K562 (cell line): ENCODE measurements around the gene COL4A2.

Experiments
- CHD4 ChIP-seq: fragments of 200-600 bp; sonication (generic); IDR thresholded peaks from 3 replicates; pipeline ENCODE4 v1.6.1; 2012; ENCODE audit warnings: low read depth, mild to moderate bottlenecking, mixed read lengths, low read length, inconsistent platforms; ENCODE audit not compliant: insufficient read depth, insufficient replicate concordance, poor library complexity, severe bottlenecking
- POLR2A ChIP-seq: fragments of 450-650 bp; conservative IDR thresholded peaks from 2 replicates; pipeline ENCODE4 v1.6.1; 2016
- SMC3 ChIP-seq: conservative IDR thresholded peaks from 2 replicates; pipeline ENCODE4 v1.6.1; 2011; ENCODE audit warnings: low read depth, low read length, improper control_type of control experiment; ENCODE audit not compliant: insufficient read depth
- SRSF7 ChIP-seq: fragments of 200-400 bp; formaldehyde crosslinking; optimal IDR thresholded peaks from 2 replicates; pipeline ENCODE3; 2017; ENCODE audit warnings: mild to moderate bottlenecking, low read depth, low read length
- ZNF232 ChIP-seq: sonication (generic); formaldehyde crosslinking; IDR thresholded peaks from 2 replicates; pipeline ENCODE4 v1.8.0; 2022; ENCODE audit warnings: mild to moderate bottlenecking, missing genetic modification reagents
- ZNF253 ChIP-seq: fragments of 250-450 bp; sonication (Bioruptor Pico); conservative IDR thresholded peaks from 2 replicates; pipeline ENCODE4 v1.6.1; 2021; ENCODE audit warnings: mild to moderate bottlenecking
- ZNF778 ChIP-seq: fragments of 450-650 bp; formaldehyde crosslinking; IDR thresholded peaks from 2 replicates; pipeline ENCODE4 v1.4.0; 2020; ENCODE audit warnings: mild to moderate bottlenecking, moderate library complexity
- TF ChIP-seq, protein P1 (sequence below), 3 experiments: IDR thresholded peaks in 2 of 3; conservative IDR thresholded peaks in 1 of 3; 2 replicates each; pipeline ENCODE4 v1.5.1; 2011 to 2012; ENCODE audit warnings: low read length in 3 of 3, mild to moderate bottlenecking in 3 of 3, control low read depth in 2 of 3, improper control_type of control experiment in 1 of 3, inconsistent platforms in 1 of 3, low read depth in 1 of 3, mixed read lengths in 1 of 3, moderate library complexity in 1 of 3; ENCODE audit not compliant: insufficient read depth in 2 of 3
- TF ChIP-seq, protein P2 (sequence below): sonication (generic); formaldehyde crosslinking; IDR thresholded peaks from 2 replicates; pipeline ENCODE4 v1.8.1; 2023; ENCODE audit warnings: mild to moderate bottlenecking, missing genetic modification reagents, moderate library complexity
- TF ChIP-seq, protein P3 (sequence below): sonication (generic); formaldehyde crosslinking; IDR thresholded peaks from 2 replicates; pipeline ENCODE4 v1.8.0; 2022; ENCODE audit warnings: mild to moderate bottlenecking, low read depth, missing genetic modification reagents

DNA sequence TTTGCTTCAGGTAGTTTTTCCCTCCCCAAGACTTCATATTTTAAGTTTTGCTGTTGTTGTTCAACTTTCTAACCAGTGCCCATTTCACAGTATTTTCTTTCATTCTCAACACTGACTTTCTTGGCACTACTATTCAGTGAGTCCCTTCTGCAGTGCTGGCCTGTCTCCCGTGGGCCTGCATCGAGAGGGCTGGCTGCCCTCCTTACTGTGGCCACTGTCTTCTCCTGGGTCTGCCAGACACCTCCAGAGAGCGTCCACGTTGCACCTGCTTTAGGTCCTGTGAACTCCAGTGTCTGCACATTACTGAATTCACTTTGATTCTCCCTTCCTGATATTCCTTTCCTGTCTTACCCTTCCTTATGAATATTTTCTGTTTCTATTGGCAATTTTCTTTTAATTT lies 27.4 kb upstream of the COL4A2 start:
- TF ChIP-seq CHD4 (no peak), POLR2A (no peak), ZNF778 (CRISPR knock-in tag) (no peak), ZNF232 (no peak), ZNF253 (no peak), SRSF7 (no peak), SMC3 (no peak)
- TF ChIP-seq, protein P1, sequence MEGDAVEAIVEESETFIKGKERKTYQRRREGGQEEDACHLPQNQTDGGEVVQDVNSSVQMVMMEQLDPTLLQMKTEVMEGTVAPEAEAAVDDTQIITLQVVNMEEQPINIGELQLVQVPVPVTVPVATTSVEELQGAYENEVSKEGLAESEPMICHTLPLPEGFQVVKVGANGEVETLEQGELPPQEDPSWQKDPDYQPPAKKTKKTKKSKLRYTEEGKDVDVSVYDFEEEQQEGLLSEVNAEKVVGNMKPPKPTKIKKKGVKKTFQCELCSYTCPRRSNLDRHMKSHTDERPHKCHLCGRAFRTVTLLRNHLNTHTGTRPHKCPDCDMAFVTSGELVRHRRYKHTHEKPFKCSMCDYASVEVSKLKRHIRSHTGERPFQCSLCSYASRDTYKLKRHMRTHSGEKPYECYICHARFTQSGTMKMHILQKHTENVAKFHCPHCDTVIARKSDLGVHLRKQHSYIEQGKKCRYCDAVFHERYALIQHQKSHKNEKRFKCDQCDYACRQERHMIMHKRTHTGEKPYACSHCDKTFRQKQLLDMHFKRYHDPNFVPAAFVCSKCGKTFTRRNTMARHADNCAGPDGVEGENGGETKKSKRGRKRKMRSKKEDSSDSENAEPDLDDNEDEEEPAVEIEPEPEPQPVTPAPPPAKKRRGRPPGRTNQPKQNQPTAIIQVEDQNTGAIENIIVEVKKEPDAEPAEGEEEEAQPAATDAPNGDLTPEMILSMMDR (IDR thresholded peaks at IDR 0.05 in 2 of 3, conservative IDR thresholded peaks at IDR 0.05 in 1 of 3; ENCODE audit: insufficient read depth in 2 of 3, low read depth in 1 of 3, low read length in 3 of 3) = no peak
- TF ChIP-seq, protein P2, sequence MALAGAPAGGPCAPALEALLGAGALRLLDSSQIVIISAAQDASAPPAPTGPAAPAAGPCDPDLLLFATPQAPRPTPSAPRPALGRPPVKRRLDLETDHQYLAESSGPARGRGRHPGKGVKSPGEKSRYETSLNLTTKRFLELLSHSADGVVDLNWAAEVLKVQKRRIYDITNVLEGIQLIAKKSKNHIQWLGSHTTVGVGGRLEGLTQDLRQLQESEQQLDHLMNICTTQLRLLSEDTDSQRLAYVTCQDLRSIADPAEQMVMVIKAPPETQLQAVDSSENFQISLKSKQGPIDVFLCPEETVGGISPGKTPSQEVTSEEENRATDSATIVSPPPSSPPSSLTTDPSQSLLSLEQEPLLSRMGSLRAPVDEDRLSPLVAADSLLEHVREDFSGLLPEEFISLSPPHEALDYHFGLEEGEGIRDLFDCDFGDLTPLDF = no peak
- TF ChIP-seq, protein P3, sequence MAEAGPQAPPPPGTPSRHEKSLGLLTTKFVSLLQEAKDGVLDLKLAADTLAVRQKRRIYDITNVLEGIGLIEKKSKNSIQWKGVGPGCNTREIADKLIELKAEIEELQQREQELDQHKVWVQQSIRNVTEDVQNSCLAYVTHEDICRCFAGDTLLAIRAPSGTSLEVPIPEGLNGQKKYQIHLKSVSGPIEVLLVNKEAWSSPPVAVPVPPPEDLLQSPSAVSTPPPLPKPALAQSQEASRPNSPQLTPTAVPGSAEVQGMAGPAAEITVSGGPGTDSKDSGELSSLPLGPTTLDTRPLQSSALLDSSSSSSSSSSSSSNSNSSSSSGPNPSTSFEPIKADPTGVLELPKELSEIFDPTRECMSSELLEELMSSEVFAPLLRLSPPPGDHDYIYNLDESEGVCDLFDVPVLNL (CRISPR knock-in tag) = no peak
